ENCODE results near the gene FUT2.

DNA sequence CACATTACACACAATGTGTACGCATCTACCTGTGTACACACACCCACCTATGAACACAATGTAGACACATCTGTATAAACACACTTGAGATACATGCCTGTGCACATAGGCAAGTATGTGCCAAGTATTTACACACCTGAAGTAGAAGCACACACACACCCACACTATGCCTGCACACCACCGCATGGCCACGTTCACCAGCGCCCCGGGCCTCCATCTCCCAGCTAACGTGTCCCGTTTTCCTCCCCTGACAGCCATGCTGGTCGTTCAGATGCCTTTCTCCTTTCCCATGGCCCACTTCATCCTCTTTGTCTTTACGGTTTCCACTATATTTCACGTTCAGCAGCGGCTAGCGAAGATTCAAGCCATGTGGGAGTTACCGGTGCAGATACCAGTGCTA, 6.9 kb downstream of the FUT2 start:
- no peak for TF ChIP-seq POLR2AphosphoS5 (IDR thresholded peaks at IDR 0.05; ENCODE audit: borderline replicate concordance, low read depth, low read length)
- no peak for TF ChIP-seq EZH2 (IDR thresholded peaks at IDR 0.05)

All from SK-N-MC (cell line).